Inflammatory macrophage (primary cell): ENCODE measurements around the gene SLC25A26.

Experiments
- DNase-seq, 2 donors: peaks; one replicate each; pipeline ENCODE4 v3.0.0-alpha.2; 2020 to 2022
- total RNA-seq, 18 experiments: gene quantifications; one replicate each; lab custom pipeline; 2026; ENCODE audit warnings: mixed read lengths in 6 of 18, inconsistent platforms in 2 of 18; lab: John Stamatoyannopoulos, UW

The SLC25A26 gene
- 6.8 to 19.8 (median 15.1) reads per million in 18 experiments for total RNA-seq

DNA sequence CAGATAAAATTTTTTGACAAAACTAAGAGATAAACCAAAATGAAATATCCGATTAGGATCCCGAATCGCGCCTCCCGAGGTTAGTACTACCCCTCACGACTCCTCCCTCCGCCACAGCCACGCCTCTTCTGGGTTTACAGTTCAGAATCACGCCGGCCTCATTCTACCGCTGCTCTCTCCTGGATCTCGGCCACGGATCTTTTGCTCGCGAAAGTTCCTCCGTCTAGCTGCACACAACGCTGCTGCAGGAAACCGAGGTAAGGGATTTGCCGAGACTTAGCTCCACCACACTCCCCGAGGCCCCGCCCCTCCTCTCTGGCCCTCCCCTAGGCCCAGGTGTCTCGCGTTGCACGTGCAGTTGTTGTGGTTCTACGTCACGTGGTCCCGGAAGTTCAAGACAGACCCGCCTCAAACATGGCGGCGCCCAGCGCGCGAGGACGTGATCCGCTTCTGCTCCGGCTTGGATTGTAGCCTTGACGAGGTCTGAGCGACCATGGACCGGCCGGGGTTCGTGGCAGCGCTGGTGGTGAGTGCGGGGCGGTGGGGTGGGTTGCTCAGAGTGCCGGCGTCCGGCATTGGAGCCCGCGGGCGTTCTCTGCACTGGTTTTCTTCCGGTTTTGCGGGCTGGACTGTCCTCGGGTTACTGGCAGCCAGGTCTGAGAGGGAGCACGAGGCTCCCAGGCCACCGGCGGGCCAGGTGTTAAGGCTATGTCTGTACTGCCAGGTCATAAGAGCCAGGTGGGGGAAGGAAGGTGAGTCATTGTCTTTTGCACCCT lies at the start of gene SLC25A26:
SLC25A26 (plus strand) TSS at position 400 of the 776 bp plus-strand sequence; CDS start at position 494, 94 bp downstream.
- peak; percentile 86 to 91 for DNase-seq

DNA sequence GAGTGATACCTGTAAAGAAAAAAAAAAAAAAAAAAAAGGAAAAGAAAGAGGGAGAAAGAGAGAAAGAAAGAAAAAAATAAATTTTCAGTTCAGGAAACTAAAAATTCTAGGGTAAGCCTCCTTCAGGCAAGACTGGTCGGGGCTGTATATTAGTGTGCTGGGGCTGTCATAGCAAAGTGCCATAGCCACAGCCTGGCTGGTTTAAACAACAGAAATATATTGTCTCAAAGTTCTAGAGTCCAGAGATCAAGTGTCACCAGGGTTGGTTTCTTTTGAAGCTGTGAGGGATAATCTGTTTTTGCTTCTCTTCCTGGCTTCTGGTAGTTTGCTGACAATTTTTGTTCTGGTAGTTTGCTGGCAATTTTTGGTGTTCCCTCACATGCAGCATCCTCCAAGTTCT lies 48.4 kb upstream of the SLC25A26 start:
- DNase-seq: no peak

- DNase-seq: peak in 1 of 2 donors; percentile 8
These were observed 43.8 kb upstream of the SLC25A26 start for GRCh38 chr3:66177026-66177425.

DNA sequence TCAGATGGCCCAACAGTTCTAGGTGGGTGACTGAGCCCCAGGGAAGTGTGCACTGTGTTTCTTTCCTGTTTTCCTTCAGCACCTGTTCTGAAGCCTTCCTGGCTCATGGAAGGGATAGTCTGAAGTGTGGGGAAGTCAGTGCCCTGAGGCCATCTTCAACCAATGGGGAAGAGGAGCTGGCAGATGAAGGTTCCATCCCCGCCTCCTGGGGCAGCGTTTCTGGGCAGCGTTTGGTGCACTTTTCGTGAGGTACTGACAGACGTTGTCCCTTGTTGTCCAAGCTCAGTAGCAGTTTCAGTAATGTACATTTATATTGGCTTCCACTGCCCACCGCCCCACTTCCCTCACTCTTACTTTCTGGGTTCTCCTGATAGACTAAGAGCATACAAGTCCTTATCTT lies 42.6 kb upstream of the SLC25A26 start:
- no peak for DNase-seq

DNA sequence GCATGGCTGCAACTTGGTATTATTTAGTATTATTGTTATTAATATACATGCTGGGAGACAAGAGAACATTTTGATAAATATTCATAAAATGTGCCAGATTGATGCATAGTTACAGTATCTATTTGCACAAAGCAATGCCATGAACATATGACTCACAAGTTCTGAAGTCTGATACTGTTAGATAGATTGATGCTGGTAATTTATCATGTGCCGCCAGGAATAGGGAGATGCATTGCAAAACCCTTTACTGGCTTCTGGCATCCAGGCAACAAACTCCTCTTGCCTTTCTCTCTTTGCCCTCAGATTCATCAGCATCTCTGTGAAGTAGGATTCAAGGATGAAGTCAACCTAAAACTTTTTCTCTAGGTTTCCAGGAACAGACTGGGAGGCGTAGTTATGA lies 41.0 kb upstream of the SLC25A26 start:
- DNase-seq: no peak

GRCh38 chr3:66181764-66182163 lies 39.0 kb upstream of the SLC25A26 start:
- no peak for DNase-seq

DNA sequence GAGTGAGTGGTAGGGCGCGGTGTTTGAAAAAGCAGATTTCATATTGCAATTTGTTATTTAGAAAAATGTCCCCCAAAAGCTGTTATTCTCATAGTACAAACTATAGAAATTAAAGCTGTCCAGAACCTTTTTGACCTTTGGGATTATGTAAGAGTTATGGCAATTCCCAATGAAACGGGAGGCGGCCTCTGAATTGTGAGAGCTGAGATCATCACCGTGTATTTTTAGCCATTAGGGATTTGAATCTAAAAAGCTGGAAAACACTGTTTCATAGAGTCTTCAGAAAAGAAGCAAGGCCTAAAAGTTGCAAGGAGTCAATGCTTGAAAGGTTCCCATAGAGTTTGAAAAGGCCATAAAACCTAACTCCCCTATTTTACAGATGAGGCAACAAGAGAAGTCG lies 38.6 kb upstream of the SLC25A26 start:
- DNase-seq: no peak

DNA sequence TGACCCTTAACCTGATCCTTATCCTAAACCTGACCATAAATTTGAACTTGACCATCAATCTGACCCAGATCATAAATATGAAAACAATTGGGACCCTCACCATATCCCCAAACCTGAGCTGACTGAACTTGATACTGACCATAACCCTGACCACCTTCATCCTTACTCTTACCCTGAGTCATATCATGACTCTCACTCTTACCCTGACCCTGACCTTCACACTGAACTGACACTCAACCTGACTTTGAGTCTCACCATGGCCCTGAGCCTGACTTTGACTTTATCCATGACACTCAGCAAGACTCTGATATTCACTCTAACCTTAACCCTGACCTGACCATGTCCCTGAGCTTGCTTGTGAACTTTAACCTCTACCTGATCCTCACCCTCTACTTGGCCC lies 34.3 kb upstream of the SLC25A26 start:
- DNase-seq: no peak

GRCh38 chr3:66195347-66195783 lies 25.4 kb upstream of the SLC25A26 start:
- no peak for DNase-seq

DNA sequence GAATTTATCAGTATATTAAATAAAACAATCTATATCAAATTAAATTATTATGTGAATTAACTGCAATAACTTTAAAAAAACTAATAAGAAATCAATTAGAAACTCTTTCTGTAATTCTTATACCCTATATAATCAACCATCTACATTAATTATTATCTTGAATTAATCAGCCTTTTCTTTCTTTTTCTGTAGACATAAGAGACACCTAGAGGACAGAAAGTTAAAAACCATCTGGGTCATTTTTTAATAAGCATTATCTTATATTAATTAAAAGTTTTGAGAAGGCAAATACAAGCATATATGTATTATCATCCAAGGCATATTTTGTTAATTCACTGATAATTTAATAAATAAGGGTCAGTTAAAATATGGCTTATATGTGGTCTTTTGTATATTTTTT lies 24.2 kb upstream of the SLC25A26 start:
- peak in 1 of 2 donors; percentile 3 for DNase-seq

DNA sequence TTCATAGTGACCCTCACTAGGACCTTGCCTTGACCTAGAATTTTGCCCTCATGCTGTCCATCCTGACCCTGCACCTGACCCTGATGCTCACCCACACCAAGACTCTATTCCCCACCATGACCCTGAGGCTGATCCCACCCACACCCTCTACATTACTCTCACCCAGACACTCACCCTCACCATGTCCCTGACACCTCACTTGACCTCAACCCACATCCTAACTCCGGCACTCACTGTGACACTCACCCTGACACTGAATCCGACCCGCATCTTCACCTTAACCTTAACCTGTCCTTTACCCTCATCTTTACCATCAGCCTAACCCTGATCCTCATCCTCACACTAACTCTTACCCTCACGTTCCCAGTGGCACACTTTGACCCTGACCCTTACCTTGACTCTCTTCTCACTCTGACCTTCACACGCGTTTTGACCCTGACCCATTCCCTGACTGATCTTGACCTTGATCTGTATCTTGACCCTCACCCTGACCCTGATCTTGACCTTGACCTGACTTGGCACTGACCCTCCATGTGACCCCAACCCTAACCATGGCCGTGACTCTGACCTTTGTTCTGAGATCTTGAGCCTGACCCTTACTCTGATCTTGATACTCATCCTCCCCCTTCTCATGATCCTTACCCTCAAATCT lies 22.2 kb upstream of the SLC25A26 start:
- DNase-seq: no peak

DNA sequence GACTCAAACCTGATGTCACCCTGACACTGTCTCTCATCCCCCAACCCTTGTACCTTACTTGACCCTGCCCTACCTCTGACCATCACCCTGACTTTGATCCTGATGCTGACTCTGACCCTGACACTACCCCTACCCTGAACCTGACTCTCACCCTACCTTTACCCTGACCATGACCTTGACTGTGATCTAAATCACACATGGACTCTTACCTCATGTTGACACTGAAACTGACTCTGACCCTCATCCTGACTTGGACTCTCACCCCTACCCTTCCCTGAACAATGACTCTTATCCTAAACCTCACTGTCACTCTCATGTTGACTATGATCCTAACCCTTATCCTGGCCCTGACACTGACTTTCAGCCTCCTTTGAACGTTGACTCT lies 21.7 kb upstream of the SLC25A26 start:
- DNase-seq: no peak

- DNase-seq: no peak
These were observed 20.7 kb upstream of the SLC25A26 start for GRCh38 chr3:66200147-66200546.

DNA sequence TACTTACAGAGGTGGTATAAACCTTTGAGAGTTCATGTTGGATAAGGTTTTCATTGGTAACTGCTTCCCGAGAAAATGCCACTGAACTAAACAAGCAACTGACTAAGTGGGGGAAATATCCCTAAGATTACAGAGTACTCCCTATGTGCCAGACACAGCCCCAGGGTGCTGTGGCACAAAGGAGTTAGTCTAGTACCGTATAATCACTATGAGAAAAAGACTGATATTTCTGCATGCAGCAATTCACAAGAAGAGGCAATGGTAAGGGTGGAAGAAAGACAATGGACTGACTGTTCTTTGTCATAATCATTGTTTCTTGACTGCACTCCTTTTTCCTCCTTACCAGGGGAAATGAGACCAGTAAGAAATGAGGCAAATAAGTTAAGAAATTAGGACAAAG lies 20.0 kb upstream of the SLC25A26 start:
- DNase-seq: no peak

GRCh38 chr3:66203275-66203674 lies 17.5 kb upstream of the SLC25A26 start:
- no peak for DNase-seq

- no peak for DNase-seq
These were observed 14.0 kb upstream of the SLC25A26 start for GRCh38 chr3:66206806-66207205.

DNA sequence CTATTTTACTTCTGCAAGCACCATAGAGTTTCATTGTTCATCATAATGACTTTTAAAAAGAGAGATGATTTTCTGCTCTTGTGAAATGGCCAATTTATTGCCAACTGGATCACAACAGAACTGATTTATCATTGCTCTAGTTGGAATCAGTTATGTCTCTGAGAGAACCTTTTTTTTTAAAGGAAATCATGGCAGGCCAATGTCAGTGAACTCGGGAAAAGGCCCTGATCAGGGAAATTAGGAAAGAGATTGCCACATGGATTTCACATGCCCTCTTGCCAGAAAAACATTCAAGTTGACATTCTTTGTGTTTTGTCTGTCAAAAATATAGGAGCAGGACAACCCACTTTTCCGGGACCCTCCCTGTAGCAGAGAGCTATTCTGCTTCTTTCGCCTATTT lies 12.6 kb upstream of the SLC25A26 start:
- DNase-seq: no peak

DNA sequence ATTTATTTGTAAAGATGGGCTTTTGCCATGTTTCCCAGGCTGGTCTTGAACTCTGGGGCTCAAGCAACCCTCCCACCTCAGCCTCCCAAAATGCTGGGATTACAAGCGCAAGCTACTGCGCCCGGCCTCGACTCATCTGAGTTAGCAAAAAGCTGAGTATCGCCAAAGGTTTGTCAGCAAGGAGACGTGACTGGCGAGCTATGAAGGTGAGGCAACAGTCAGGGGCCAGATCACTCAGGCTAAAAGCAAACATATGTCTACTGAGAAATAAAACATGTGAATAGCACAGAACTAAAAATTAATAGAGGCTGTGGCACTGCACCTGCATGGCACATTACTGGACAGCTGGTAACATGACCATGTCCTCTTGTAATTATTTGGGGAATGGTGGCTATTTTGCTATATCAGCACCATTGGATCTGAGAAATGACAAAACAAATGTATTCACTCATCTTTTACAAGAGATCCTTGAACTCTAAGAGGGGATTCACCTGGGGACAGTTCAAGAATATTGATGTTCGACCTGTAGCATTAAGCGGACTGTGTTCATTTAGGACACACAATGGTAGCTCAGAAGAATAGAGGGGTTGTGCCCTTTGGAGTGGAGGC lies 10.0 kb upstream of the SLC25A26 start:
- DNase-seq: no peak

GRCh38 chr3:66211779-66212178 lies 9.0 kb upstream of the SLC25A26 start:
- no peak for DNase-seq

GRCh38 chr3:66215106-66215505 lies 5.7 kb upstream of the SLC25A26 start:
- no peak for DNase-seq

DNA sequence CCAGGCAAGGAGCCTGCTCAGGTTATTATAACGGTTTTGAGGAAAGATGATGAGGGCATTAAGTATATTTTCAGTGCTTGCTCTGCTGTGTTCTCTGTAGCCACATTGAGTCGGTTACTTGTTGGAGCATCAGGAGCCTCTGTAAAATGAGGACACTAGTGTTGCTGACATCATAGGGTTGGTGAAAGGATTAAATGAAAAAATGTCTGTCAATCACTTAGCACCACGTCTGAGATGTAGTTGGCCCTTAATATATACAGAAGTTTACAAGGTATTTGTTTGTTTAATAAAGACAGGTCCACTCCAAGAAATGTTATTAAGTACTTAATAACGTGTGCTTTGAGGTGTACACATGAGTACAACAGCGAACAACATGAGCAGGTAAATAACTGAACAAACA lies 735 bp upstream of the SLC25A26 start:
- DNase-seq: no peak

DNA sequence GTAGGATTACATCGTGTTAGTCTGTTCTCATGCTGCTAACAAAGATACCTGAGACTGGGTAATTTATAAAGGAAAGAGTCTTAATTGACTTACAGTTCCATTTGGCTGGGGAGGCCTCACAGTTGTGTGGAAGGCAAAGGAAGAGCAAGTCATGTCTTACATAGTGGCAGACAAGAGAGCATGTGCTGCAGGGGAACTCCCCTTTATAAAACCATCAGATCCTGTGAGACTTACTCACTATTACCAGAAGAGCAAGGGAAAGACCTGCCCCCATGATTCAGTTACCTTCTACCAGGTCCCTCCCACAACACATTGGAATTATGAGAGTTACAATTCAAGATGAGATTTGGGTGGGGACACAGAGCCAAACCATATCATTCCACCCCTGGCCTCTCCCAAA lies 3.4 kb downstream of the SLC25A26 start:
- DNase-seq: peak in 1 of 2 donors; percentile 30

- DNase-seq: peak in 1 of 2 donors; percentile 23
These were observed 5.3 kb downstream of the SLC25A26 start for GRCh38 chr3:66226093-66226492.

DNA sequence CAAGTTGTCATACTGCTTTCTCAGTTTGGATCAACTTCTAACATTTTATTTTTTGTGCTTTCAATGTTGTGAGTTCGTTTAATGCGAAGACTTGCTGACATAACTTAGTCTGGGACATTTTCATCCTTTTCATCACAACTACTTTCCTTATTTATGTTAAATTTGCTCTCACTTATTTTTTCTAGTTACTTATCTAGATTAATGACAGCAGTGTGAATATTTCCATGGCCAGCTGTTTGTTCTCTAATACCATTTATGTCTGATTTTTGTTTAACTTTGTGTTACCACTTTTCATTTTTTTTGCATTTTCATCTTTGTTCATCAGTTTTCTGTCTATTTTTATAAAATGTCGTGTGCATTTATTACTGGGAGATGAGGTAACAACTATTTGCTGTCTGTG lies 6.2 kb downstream of the SLC25A26 start:
- DNase-seq: no peak
